Mesenchymal stem cell (in vitro differentiated cells and primary cell): ENCODE data around the gene RAB3B.

Experiments
- DNase-seq: peaks from one replicate; pipeline ENCODE4 v3.0.0-alpha.2; 2013
- H2AFZ ChIP-seq: one replicate; pipeline ENCODE4 v1.6.1; 2013; ENCODE audit warnings: low read depth, mild to moderate bottlenecking, control low read depth, inconsistent platforms, low read length, moderate library complexity
- H2AK5ac ChIP-seq: 2 replicates; pipeline ENCODE4 v1.6.1; 2013; ENCODE audit warnings: low read length, moderate library complexity, mild to moderate bottlenecking, inconsistent platforms; ENCODE audit not compliant: severe bottlenecking
- H2BK120ac ChIP-seq: one replicate; pipeline ENCODE4 v1.6.1; 2013; ENCODE audit warnings: low read depth, mild to moderate bottlenecking, inconsistent platforms, low read length, moderate library complexity
- H2BK12ac ChIP-seq, 2 experiments: one replicate each; pipeline ENCODE4 v1.6.1; 2013; ENCODE audit warnings: inconsistent platforms in 2 of 2, low read length in 2 of 2, mild to moderate bottlenecking in 2 of 2, moderate library complexity in 2 of 2, control low read depth in 1 of 2
- H2BK15ac ChIP-seq: one replicate; pipeline ENCODE4 v1.6.1; 2013; ENCODE audit warnings: mild to moderate bottlenecking, low read depth, inconsistent platforms; ENCODE audit not compliant: poor library complexity, severe bottlenecking
- H2BK5ac ChIP-seq: 2 replicates; pipeline ENCODE4 v1.6.1; 2013; ENCODE audit warnings: low read depth, mild to moderate bottlenecking, low read length, control low read depth, inconsistent platforms; ENCODE audit not compliant: poor library complexity, severe bottlenecking
- H3K14ac ChIP-seq, 2 experiments: one replicate each; pipeline ENCODE4 v1.6.1; 2013; ENCODE audit warnings: inconsistent platforms in 2 of 2, low read length in 2 of 2, control low read depth in 1 of 2, mild to moderate bottlenecking in 1 of 2, moderate library complexity in 1 of 2
- H3K18ac ChIP-seq, 2 experiments: one replicate each; pipeline ENCODE4 v1.6.1; 2013; ENCODE audit warnings: inconsistent platforms in 2 of 2, low read length in 2 of 2, control low read depth in 1 of 2, low read depth in 1 of 2, mild to moderate bottlenecking in 1 of 2
- H3K23ac ChIP-seq, 2 experiments: one replicate each; pipeline ENCODE4 v1.6.1; 2013; ENCODE audit warnings: inconsistent platforms in 2 of 2, low read length in 2 of 2, mild to moderate bottlenecking in 2 of 2, moderate library complexity in 2 of 2, control low read depth in 1 of 2
- H3K27ac ChIP-seq: 2 replicates; pipeline ENCODE4 v1.5.1; 2013; ENCODE audit warnings: mild to moderate bottlenecking, moderate library complexity, low read length, control low read depth, inconsistent platforms; ENCODE audit not compliant: poor library complexity, severe bottlenecking
- H3K27me3 ChIP-seq, 2 experiments: 2 replicates each; pipeline versions ENCODE4 v1.6.1 to v1.7.0; 2013; ENCODE audit warnings: low read length in 2 of 2, mild to moderate bottlenecking in 2 of 2, moderate library complexity in 2 of 2, control low read depth in 1 of 2, inconsistent platforms in 1 of 2; ENCODE audit not compliant: control insufficient read depth in 1 of 2, insufficient read depth in 1 of 2
- H3K36me3 ChIP-seq, 2 experiments: 2 replicates each; pipeline versions ENCODE4 v1.6.1 to v1.7.0; 2013; ENCODE audit warnings: low read length in 2 of 2, control low read depth in 1 of 2, inconsistent platforms in 1 of 2, low read depth in 1 of 2, mild to moderate bottlenecking in 1 of 2; ENCODE audit not compliant: insufficient read depth in 2 of 2, control insufficient read depth in 1 of 2
- H3K4ac ChIP-seq, 2 experiments: one replicate each; pipeline ENCODE4 v1.6.1; 2013; ENCODE audit warnings: inconsistent platforms in 2 of 2, low read length in 2 of 2, mild to moderate bottlenecking in 2 of 2, moderate library complexity in 2 of 2, control low read depth in 1 of 2, low read depth in 1 of 2
- H3K4me1 ChIP-seq: 2 replicates; pipeline ENCODE4 v1.6.1; 2013; ENCODE audit warnings: low read depth, low read length, control low read depth; ENCODE audit not compliant: control insufficient read depth, insufficient read depth
- H3K4me2 ChIP-seq: 2 replicates; pipeline ENCODE4 v1.6.1; 2013; ENCODE audit warnings: low read length, mild to moderate bottlenecking, inconsistent platforms; ENCODE audit not compliant: poor library complexity, severe bottlenecking
- H3K4me3 ChIP-seq, 2 experiments: 2 replicates each; pipeline versions ENCODE4 v1.5.1 to v1.7.0; 2013; ENCODE audit warnings: low read length in 2 of 2, mild to moderate bottlenecking in 2 of 2, control low read depth in 1 of 2, low read depth in 1 of 2; ENCODE audit not compliant: insufficient read depth in 1 of 2
- H3K79me1 ChIP-seq: replicated peaks from 2 replicates; pipeline ENCODE4 v1.6.1; 2013; ENCODE audit warnings: mild to moderate bottlenecking, control low read depth, low read length, inconsistent platforms; ENCODE audit not compliant: poor library complexity, severe bottlenecking
- H3K9ac ChIP-seq: 2 replicates; pipeline ENCODE4 v1.7.0; 2013; ENCODE audit warnings: mild to moderate bottlenecking, low read length, moderate library complexity
- H3K9me3 ChIP-seq: 2 replicates; pipeline ENCODE4 v1.7.0; 2013; ENCODE audit warnings: mild to moderate bottlenecking, low read length; ENCODE audit not compliant: control insufficient read depth
- H4K8ac ChIP-seq: one replicate; pipeline ENCODE4 v1.6.1; 2013; ENCODE audit warnings: inconsistent platforms, mild to moderate bottlenecking, low read length, moderate library complexity
- H4K91ac ChIP-seq: one replicate; pipeline ENCODE4 v1.6.1; 2013; ENCODE audit warnings: mild to moderate bottlenecking, low read length, inconsistent platforms
- WGBS: methylation state at CpG from one replicate; pipeline ENCODE4 v1.1.7; 2013; ENCODE audit warnings: mixed read lengths; 5-methylcytosine and 5-hydroxymethylcytosine counted together

The RAB3B gene

GRCh38 chr1:51988254-51988653 is 2.2 kb downstream of the RAB3B start:
- H2BK15ac ChIP-seq, result no peak overlapping the region
- H2BK12ac ChIP-seq, result no peak overlapping the region
- no peak overlapping the region for H3K4me2 ChIP-seq
- no peak overlapping the region for H2AK5ac ChIP-seq
- H3K18ac ChIP-seq, result no peak overlapping the region
- H2AFZ ChIP-seq, result no peak overlapping the region
- H3K27me3 ChIP-seq, result peaks cover 4 to 23% of the 10 kb centered on the region in 2 experiments
- H3K4ac ChIP-seq, result no peak overlapping the region
- H3K36me3 ChIP-seq, result peaks cover 0 to 3% of the 10 kb centered on the region in 2 experiments
- H2BK5ac ChIP-seq, result no peak overlapping the region
- peaks cover 13% of the 10 kb centered on the region for H3K4me1 ChIP-seq
- H3K4me3 ChIP-seq, result no peak overlapping the region
- H3K9ac ChIP-seq, result no peak overlapping the region
- H4K91ac ChIP-seq, result no peak overlapping the region
- H3K14ac ChIP-seq, result no peak overlapping the region
- H3K79me1 ChIP-seq, result peaks cover 18% of the 10 kb centered on the region
- no peak overlapping the region for H4K8ac ChIP-seq
- H3K23ac ChIP-seq, result no peak overlapping the region
- no peak overlapping the region for H3K27ac ChIP-seq
- no peaks in the 10 kb centered on the region for H3K9me3 ChIP-seq
- no peak for DNase-seq
- H2BK120ac ChIP-seq, result no peak overlapping the region

- Histone ChIP-seq H3K4me1 (peaks cover 13% of the 10 kb centered on the region), H2BK5ac (no peak overlapping the region), H3K27ac (peak overlapping the region; percentile 8), H4K91ac (no peak overlapping the region), H3K18ac (no peak overlapping the region), H3K4me3 (no peak overlapping the region), H2BK15ac (no peak overlapping the region), H2AFZ (no peak overlapping the region), H3K14ac (no peak overlapping the region), H2AK5ac (no peak overlapping the region), H2BK12ac (no peak overlapping the region), H3K36me3 (peaks cover 0 to 7% of the 10 kb centered on the region in 2 experiments), H3K23ac (no peak overlapping the region), H3K9ac (no peak overlapping the region), H4K8ac (no peak overlapping the region), H3K9me3 (no peaks in the 10 kb centered on the region), H2BK120ac (no peak overlapping the region), H3K4ac (no peak overlapping the region), H3K79me1 (peaks cover 18% of the 10 kb centered on the region), H3K4me2 (no peak overlapping the region), H3K27me3 (peaks cover 0 to 8% of the 10 kb centered on the region in 2 experiments)
- 81% methylated on average over 4 of the region's 4 CpGs for WGBS
- DNase-seq, result no peak
These were observed 3.8 kb downstream of the RAB3B start for GRCh38 chr1:51986718-51987117.

- Histone ChIP-seq H2AFZ (no peak overlapping the region), H3K4me1 (peaks cover 2% of the 10 kb centered on the region), H3K79me1 (peaks cover 21% of the 10 kb centered on the region), H3K4me2 (no peak overlapping the region), H3K27me3 (no peaks in the 10 kb centered on the region), H3K27ac (no peak overlapping the region), H3K9ac (no peak overlapping the region), H2AK5ac (no peak overlapping the region), H3K9me3 (no peaks in the 10 kb centered on the region), H4K8ac (no peak overlapping the region), H3K4me3 (no peak overlapping the region), H3K18ac (no peak overlapping the region), H2BK12ac (no peak overlapping the region), H3K36me3 (peaks cover 0 to 9% of the 10 kb centered on the region in 2 experiments), H4K91ac (no peak overlapping the region), H2BK5ac (no peak overlapping the region), H3K23ac (no peak overlapping the region), H2BK120ac (no peak overlapping the region), H3K4ac (no peak overlapping the region), H2BK15ac (no peak overlapping the region), H3K14ac (no peak overlapping the region)
- WGBS, result 91% methylated on average over 3 of the region's 3 CpGs
- no peak for DNase-seq
These were observed 8.3 kb downstream of the RAB3B start for GRCh38 chr1:51982161-51982560.

GRCh38 chr1:51981555-51981954 is 8.9 kb downstream of the RAB3B start:
- Histone ChIP-seq H3K27me3 (no peaks in the 10 kb centered on the region), H2BK5ac (no peak overlapping the region), H3K27ac (no peak overlapping the region), H3K23ac (no peak overlapping the region), H4K91ac (no peak overlapping the region), H3K4ac (no peak overlapping the region), H3K4me3 (no peak overlapping the region), H3K79me1 (peaks cover 20% of the 10 kb centered on the region), H4K8ac (no peak overlapping the region), H3K4me1 (peaks cover under 1% of the 10 kb centered on the region), H2BK12ac (no peak overlapping the region), H2AK5ac (no peak overlapping the region), H3K36me3 (peaks cover 0 to 15% of the 10 kb centered on the region in 2 experiments), H2AFZ (no peak overlapping the region), H3K18ac (no peak overlapping the region), H3K9ac (no peak overlapping the region), H3K9me3 (no peaks in the 10 kb centered on the region), H2BK15ac (no peak overlapping the region), H3K14ac (no peak overlapping the region), H2BK120ac (no peak overlapping the region), H3K4me2 (no peak overlapping the region)
- WGBS, result 100% methylated on average over 1 of the region's 1 CpG
- peak; percentile 69 for DNase-seq
